ENCODE data around the gene GIGYF1. TPM values are rescaled to one million over a fixed set of nuclear protein-coding genes. Genes with fewer than 3 reads are reported as not detected.

GIGYF1 gene
- total and polyA plus RNA-seq, 2 of the 8 experiments (the other 6 are each of a cell fraction or from before 2014, with no cell fraction given): 24.1 to 99.3 TPM

DNA sequence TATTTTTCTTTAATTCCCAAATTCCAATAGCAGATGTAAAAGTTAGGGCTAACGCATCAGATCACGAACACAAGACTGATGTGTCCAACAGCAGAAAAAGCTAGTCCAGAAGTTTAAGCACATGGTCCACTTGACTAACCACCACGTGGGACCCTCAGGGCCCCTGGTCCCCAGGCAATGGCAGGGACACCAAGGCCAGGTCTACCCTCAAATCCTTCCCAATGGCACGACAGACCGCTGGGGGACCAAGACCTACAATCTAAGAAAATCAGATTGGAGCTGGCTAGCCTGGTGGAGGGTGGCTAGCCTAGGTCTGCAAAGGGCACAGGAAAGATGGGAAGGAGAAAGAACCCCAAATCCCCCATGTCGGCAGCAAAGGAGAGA is 1.5 kb downstream of the GIGYF1 start:
- Histone ChIP-seq H3K18ac (ENCODE audit: extremely low read depth, low read length) (no peak overlapping the region), H3K9me3 (ENCODE audit: insufficient read depth in 2 of 2, low read depth in 1 of 2, low read length in 1 of 2) (no peaks in the 10 kb centered on the region), H3K79me2 (ENCODE audit: control insufficient read depth in 1 of 2, insufficient read depth in 2 of 2, low read length in 2 of 2) (peaks cover 19 to 60% of the 10 kb centered on the region in 2 experiments), H3K14ac (ENCODE audit: insufficient read length) (no peak overlapping the region), H4K5ac (ENCODE audit: insufficient read length, low read depth, low read length) (no peak overlapping the region), H4K20me1 (replicated peaks in 1 of 2; ENCODE audit: control insufficient read depth in 1 of 2, insufficient read depth in 2 of 2, low read length in 2 of 2) (peaks cover 28 to 41% of the 10 kb centered on the region in 2 experiments), H2AK5ac (ENCODE audit: low read depth, low read length) (peak overlapping the region; percentile 91; the same call in 1 of the 2 replicates), H3K27me3 (replicated peaks in 1 of 4; ENCODE audit: control insufficient read depth in 3 of 4, extremely low read depth in 1 of 4, insufficient read depth in 3 of 4, low read length in 3 of 4) (no peaks in the 10 kb centered on the region), H3K4me3 (ENCODE audit: extremely low read depth in 1 of 4, insufficient read depth in 2 of 4, low read depth in 3 of 4, low read length in 4 of 4) (peak overlapping the region; percentile 82 to 95 (median 90)), H3K23ac (ENCODE audit: insufficient read length) (no peak overlapping the region), H3K23me2 (ENCODE audit: low read depth, low read length) (peaks cover 15% of the 10 kb centered on the region), H3K4me2 (ENCODE audit: insufficient read depth in 1 of 2, low read depth in 2 of 2, low read length in 2 of 2) (peak overlapping the region; percentile 83 to 88), H4K91ac (replicated peaks; ENCODE audit: insufficient read length, low read length) (no peak overlapping the region), H3K36me3 (ENCODE audit: control insufficient read depth in 2 of 4, insufficient read depth in 4 of 4, low read length in 3 of 4) (peaks cover 6 to 20% (median 12%) of the 10 kb centered on the region in 4 experiments), H3K4ac (replicated peaks; ENCODE audit: insufficient read length, low read depth, low read length) (no peak overlapping the region), H4K8ac (ENCODE audit: extremely low read depth, insufficient read depth, low read length) (no peak overlapping the region), H2BK12ac (ENCODE audit: low read depth, low read length) (no peak overlapping the region), H3K9ac (replicated peaks in 1 of 4; ENCODE audit: extremely low read depth in 1 of 4, low read depth in 3 of 4, low read length in 3 of 4) (peak overlapping the region in 3 of 4 experiments; percentile 83 to 95 (median 86); a peak in 5 of 7 replicates), H3K79me1 (ENCODE audit: low read depth, low read length) (peaks cover 14% of the 10 kb centered on the region), H2BK5ac (ENCODE audit: low read depth, low read length) (peak overlapping the region; percentile 83; the same call in 1 of the 2 replicates), H3K4me1 (replicated peaks in 1 of 4; ENCODE audit: control insufficient read depth in 3 of 4, insufficient read depth in 4 of 4, low read length in 3 of 4) (peaks cover 6 to 20% (median 12%) of the 10 kb centered on the region in 4 experiments), H2BK20ac (ENCODE audit: low read length) (no peak overlapping the region), H3K27ac (ENCODE audit: low read depth, low read length) (0 out of 2 replicates have a peak overlapping the region, but pooled peaks have one; percentile 0), H2BK15ac (ENCODE audit: low read length) (no peak overlapping the region), H3K56ac (replicated peaks; ENCODE audit: insufficient read length, low read depth, low read length) (no peak overlapping the region), H2BK120ac (replicated peaks; ENCODE audit: low read depth, low read length) (no peak overlapping the region), H2AFZ (ENCODE audit: low read length) (no peak overlapping the region)
- TF ChIP-seq POLR2A (IDR thresholded peaks at IDR 0.05; ENCODE audit: control extremely low read depth in 1 of 2, low read depth in 2 of 2, low read length in 2 of 2) (no peak), SUZ12 (IDR thresholded peaks at IDR 0.05; ENCODE audit: low read length) (no peak), KDM1A (IDR thresholded peaks at IDR 0.05; ENCODE audit: borderline replicate concordance, low read length) (no peak), TAF1 (IDR thresholded peaks at IDR 0.05; ENCODE audit: low read depth, low read length) (no peak), JUN (IDR thresholded peaks at IDR 0.05; ENCODE audit: low read depth, low read length) (no peak), PHF8 (conservative IDR thresholded peaks at IDR 0.05; ENCODE audit: low read depth, low read length) (no peak), GTF2F1 (IDR thresholded peaks at IDR 0.05; ENCODE audit: borderline replicate concordance, low read depth, low read length) (no peak)
- no peak for FAIRE-seq
- 49% methylated on average over 6 of the region's 6 CpGs; no CpG with 5 or more reads in 1 of the 2 experiments for WGBS, 2 experiments (ENCODE audit: extremely low coverage in 1 of 2, insufficient coverage in 1 of 2, insufficient read length in 1 of 2, insufficient replicate concordance in 2 of 2, low coverage in 1 of 2, low lambda C conversion rate in 2 of 2, missing lambda C conversion rate in 1 of 2)
- no peak for DNase-seq (ENCODE audit: low read depth in 1 of 2, low spot score in 2 of 2)
- ChIA-PET POLR2A (ENCODE audit: partially characterized antibody) (interaction anchor here (0.8 to 14.3 kb wide), 15 partner anchors 13 to 263 kb away, joined by 3 to 257 read pairs (median 4); partner anchors contain the start of genes FBXO24, LRCH4, MEPCE and MOSPD3), CTCF (ENCODE audit: partially characterized antibody) (interaction anchor here (0.8 to 20.7 kb wide), 25 partner anchors 13 to 223 kb away, joined by 3 to 254 read pairs (median 6); partner anchors contain the start of genes EPHB4, FBXO24, MOSPD3 and PCOLCE)

Data from H1 (cell line).